Neutrophil (primary cell): ENCODE measurements around the gene STON2.

Source experiments
- H3K27ac ChIP-seq: fragments of 200-600 bp; sonication (generic); 2 replicates; pipeline ENCODE4 v1.5.1; 2016; ENCODE audit warnings: mild to moderate bottlenecking, moderate library complexity
- H3K27me3 ChIP-seq: fragments of 200-600 bp; sonication (generic); 2 replicates; pipeline ENCODE4 v1.6.0; 2016; ENCODE audit warnings: mild to moderate bottlenecking
- H3K36me3 ChIP-seq: fragments of 200-600 bp; sonication (generic); 2 replicates; pipeline ENCODE4 v1.5.1; 2017
- H3K4me1 ChIP-seq, 2 experiments: fragments of 200-600 bp in 1 of 2; sonication (generic) in 1 of 2; 1 replicate in 1 of 2; 2 replicates in 1 of 2; pipeline versions ENCODE4 v1.5.1 to v1.6.1; 2013 to 2016; ENCODE audit warnings: low read depth in 1 of 2, low read length in 1 of 2, mild to moderate bottlenecking in 1 of 2, moderate library complexity in 1 of 2; ENCODE audit not compliant: control insufficient read depth in 1 of 2, insufficient read depth in 1 of 2
- H3K4me3 ChIP-seq, 2 experiments: fragments of 200-600 bp in 1 of 2; sonication (generic) in 1 of 2; 1 replicate in 1 of 2; 2 replicates in 1 of 2; pipeline ENCODE4 v1.5.1; 2013 to 2016; ENCODE audit warnings: low read depth in 1 of 2, low read length in 1 of 2, mild to moderate bottlenecking in 1 of 2, moderate library complexity in 1 of 2
- H3K9me3 ChIP-seq: fragments of 200-600 bp; sonication (generic); 2 replicates; pipeline ENCODE4 v1.5.1; 2016
- CTCF ChIP-seq: fragments of 200-600 bp; sonication (generic); IDR thresholded peaks from 2 replicates; pipeline ENCODE4 v1.5.1; 2016; ENCODE audit warnings: antibody characterized with exemption

The STON2 gene

GRCh38 chr14:81295958-81296923 lies 103.9 kb downstream of the STON2 start:
- Histone ChIP-seq H3K36me3 (no peaks in the 10 kb centered on the region), H3K9me3 (no peaks in the 10 kb centered on the region), H3K27ac (peak overlapping the region; percentile 61), H3K4me1 (peaks cover 15 to 22% of the 10 kb centered on the region in 2 experiments), H3K4me3 (no peak overlapping the region), H3K27me3 (no peaks in the 10 kb centered on the region)
- no peak for TF ChIP-seq CTCF

- Histone ChIP-seq H3K27me3 (no peaks in the 10 kb centered on the region), H3K9me3 (no peaks in the 10 kb centered on the region), H3K36me3 (no peaks in the 10 kb centered on the region), H3K4me1 (no peaks in the 10 kb centered on the region), H3K27ac (no peak overlapping the region), H3K4me3 (no peak overlapping the region)
- no peak for TF ChIP-seq CTCF
Measured at GRCh38 chr14:81289516-81289915, 110.6 kb downstream of the STON2 start.

DNA sequence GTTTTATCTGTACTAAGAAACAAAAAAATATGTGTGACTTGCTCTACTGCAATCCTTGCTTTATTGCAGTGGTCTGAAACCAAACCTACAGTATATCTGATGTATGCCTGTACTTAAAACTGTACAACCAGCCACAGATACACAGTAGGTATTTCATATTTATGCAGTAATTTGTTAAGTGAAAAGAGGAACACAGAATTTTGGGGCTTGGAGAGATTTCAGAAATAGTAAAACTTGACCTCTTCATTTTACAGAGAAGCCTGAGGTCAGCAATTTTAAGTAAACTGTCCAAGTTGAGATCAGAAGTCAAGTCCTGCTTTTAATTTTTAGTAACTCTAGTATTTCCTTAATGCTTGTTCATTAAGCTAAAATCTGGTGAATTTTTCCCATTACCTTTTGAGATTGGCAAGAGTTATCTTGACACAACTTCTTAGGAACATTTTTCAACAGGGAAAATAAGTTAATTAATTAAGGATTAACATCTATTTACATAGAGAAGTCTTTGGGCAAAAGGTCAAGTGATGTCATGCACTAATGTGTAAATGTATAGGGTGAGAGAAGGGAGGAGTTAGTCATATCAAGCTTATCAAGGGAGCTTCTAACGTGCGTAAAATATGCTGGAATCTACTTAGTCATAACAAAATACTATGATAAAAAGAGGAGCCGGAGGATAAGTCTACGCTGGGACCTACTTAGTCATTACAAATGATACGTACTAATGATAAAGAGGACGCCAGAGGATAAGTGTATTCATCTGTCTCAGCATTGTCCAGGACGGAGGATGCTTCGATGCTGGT lies 113.4 kb downstream of the STON2 start:
- Histone ChIP-seq H3K4me3 (no peak overlapping the region), H3K4me1 (no peaks in the 10 kb centered on the region), H3K27ac (no peak overlapping the region), H3K27me3 (no peaks in the 10 kb centered on the region), H3K36me3 (no peaks in the 10 kb centered on the region), H3K9me3 (no peaks in the 10 kb centered on the region)
- no peak for TF ChIP-seq CTCF

DNA sequence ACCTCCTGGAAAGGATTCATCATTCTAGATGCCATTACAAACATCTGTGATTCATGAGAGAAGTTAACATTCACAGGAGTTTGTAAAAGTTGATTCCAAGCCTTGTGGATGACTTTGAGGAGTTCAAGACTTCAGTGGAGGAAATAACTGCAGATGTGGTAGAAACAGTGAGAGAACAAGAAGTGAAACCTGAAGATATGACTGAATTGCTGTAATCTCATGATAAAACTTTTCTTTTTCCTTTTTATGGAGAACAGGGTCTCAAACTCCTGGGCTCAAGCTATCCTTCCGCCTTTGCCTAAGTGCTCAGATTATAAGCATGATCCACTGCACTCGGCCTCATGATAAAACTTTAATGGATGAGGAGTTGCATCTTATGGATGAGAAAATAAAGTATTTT lies 114.9 kb downstream of the STON2 start:
- H3K27ac ChIP-seq = no peak overlapping the region
- TF ChIP-seq CTCF = no peak
- H3K4me3 ChIP-seq = no peak overlapping the region
- no peaks in the 10 kb centered on the region for H3K9me3 ChIP-seq
- no peaks in the 10 kb centered on the region for H3K4me1 ChIP-seq
- H3K36me3 ChIP-seq = no peaks in the 10 kb centered on the region
- H3K27me3 ChIP-seq = no peaks in the 10 kb centered on the region

DNA sequence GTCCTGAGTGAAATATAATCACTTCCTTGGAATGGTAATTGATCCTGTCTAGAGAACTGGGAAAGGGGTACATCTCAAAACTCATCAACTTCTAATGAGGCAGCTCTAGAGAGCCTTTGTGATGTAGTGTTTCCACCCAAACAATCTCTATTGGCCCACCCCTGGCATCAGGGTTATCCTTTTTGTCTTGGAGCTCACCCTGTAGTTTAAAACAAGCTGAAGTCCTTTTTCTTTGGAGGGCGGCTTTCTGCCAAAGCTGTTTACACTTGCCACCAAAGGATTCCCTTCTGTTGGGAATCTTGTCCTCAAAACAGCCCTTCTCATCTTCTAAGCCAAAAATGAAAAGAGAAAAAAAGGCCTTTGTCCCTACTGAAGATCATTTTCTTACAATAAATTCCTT lies 118.8 kb downstream of the STON2 start:
- Histone ChIP-seq H3K4me1 (no peaks in the 10 kb centered on the region), H3K4me3 (no peak overlapping the region), H3K27me3 (no peaks in the 10 kb centered on the region), H3K27ac (no peak overlapping the region), H3K9me3 (no peaks in the 10 kb centered on the region), H3K36me3 (no peaks in the 10 kb centered on the region)
- no peak for TF ChIP-seq CTCF
